ENCODE data around the gene CGRRF1.

Gene CGRRF1

GRCh38 chr14:54577494-54577893, 67.8 kb downstream of the CGRRF1 start:
- no peak for TF ChIP-seq CTCF (conservative IDR thresholded peaks at IDR 0.05; ENCODE audit: control insufficient read depth, insufficient read depth, low read depth, low read length)
- H3K4me3 ChIP-seq (ENCODE audit: control insufficient read depth, low read depth, low read length), result no peak overlapping the region
- DNase-seq (ENCODE audit: low read depth), result no peak

GRCh38 chr14:54577977-54578376, 68.3 kb downstream of the CGRRF1 start:
- no peak for TF ChIP-seq CTCF (conservative IDR thresholded peaks at IDR 0.05; ENCODE audit: control insufficient read depth, insufficient read depth, low read depth, low read length)
- DNase-seq (ENCODE audit: low read depth), result no peak

GRCh38 chr14:54579621-54580020, 69.9 kb downstream of the CGRRF1 start:
- DNase-seq (ENCODE audit: low read depth), result no peak
- no peak overlapping the region for H3K4me3 ChIP-seq (ENCODE audit: control insufficient read depth, low read depth, low read length)
- no peak for TF ChIP-seq CTCF (conservative IDR thresholded peaks at IDR 0.05; ENCODE audit: control insufficient read depth, insufficient read depth, low read depth, low read length)

More at GRCh38 chr14:54577977-54578376, 68.3 kb downstream of the CGRRF1 start:
- H3K4me3 ChIP-seq (ENCODE audit: control insufficient read depth, low read depth, low read length), result no peak overlapping the region

- TF ChIP-seq CTCF (conservative IDR thresholded peaks at IDR 0.05; ENCODE audit: control insufficient read depth, insufficient read depth, low read depth, low read length), result no peak
- DNase-seq (ENCODE audit: low read depth), result no peak
- H3K4me3 ChIP-seq (ENCODE audit: control insufficient read depth, low read depth, low read length), result no peak overlapping the region
These were observed 71.2 kb downstream of the CGRRF1 start for GRCh38 chr14:54580933-54581332.

GRCh38 chr14:54582334-54582733, 72.6 kb downstream of the CGRRF1 start:
- DNase-seq (ENCODE audit: low read depth), result no peak
- TF ChIP-seq CTCF (conservative IDR thresholded peaks at IDR 0.05; ENCODE audit: control insufficient read depth, insufficient read depth, low read depth, low read length), result no peak
- H3K4me3 ChIP-seq (ENCODE audit: control insufficient read depth, low read depth, low read length), result no peak overlapping the region

- no peak for TF ChIP-seq CTCF (conservative IDR thresholded peaks at IDR 0.05; ENCODE audit: control insufficient read depth, insufficient read depth, low read depth, low read length)
- no peak for DNase-seq (ENCODE audit: low read depth)
These were observed 74.4 kb downstream of the CGRRF1 start for GRCh38 chr14:54584097-54584496.

GRCh38 chr14:54585214-54585613, 75.5 kb downstream of the CGRRF1 start:
- DNase-seq (ENCODE audit: low read depth), result no peak
- H3K4me3 ChIP-seq (ENCODE audit: control insufficient read depth, low read depth, low read length), result no peak overlapping the region
- no peak for TF ChIP-seq CTCF (conservative IDR thresholded peaks at IDR 0.05; ENCODE audit: control insufficient read depth, insufficient read depth, low read depth, low read length)

More at GRCh38 chr14:54584097-54584496, 74.4 kb downstream of the CGRRF1 start:
- H3K4me3 ChIP-seq (ENCODE audit: control insufficient read depth, low read depth, low read length), result no peak overlapping the region
